SK-N-SH treated with all-trans-retinoic acid at 6 μM for 48 hours (cell line): ENCODE data around the gene MYLK.

Source experiments
- ATAC-seq: fragments of 200-7000 bp; cut with Tn5 transposase; 3 replicates; pipeline ENCODE4 v1.9.1; 2020; ENCODE audit warnings: mild to moderate bottlenecking, moderate library complexity
- ARNTL ChIP-seq: fragments of 450-650 bp; formaldehyde crosslinking; IDR thresholded peaks from 2 replicates; pipeline ENCODE4 v1.5.0; 2020; ENCODE audit warnings: low read depth, mild to moderate bottlenecking, moderate library complexity, borderline replicate concordance
- BACH2 ChIP-seq: fragments of 250-450 bp; sonication (Bioruptor Pico); IDR thresholded peaks from 2 replicates; pipeline ENCODE4 v1.9.0; 2021; ENCODE audit warnings: mild to moderate bottlenecking, borderline replicate concordance
- CREB5 ChIP-seq: fragments of 250-450 bp; sonication (Bioruptor Pico); IDR thresholded peaks from 2 replicates; pipeline ENCODE4 v1.5.1; 2020; ENCODE audit warnings: low read depth, mild to moderate bottlenecking, moderate library complexity
- CSRNP3 ChIP-seq: fragments of 250-450 bp; sonication (Bioruptor Pico); IDR thresholded peaks from 2 replicates; pipeline ENCODE4 v1.5.1; 2021; ENCODE audit warnings: mild to moderate bottlenecking, moderate library complexity
- ESRRG ChIP-seq: fragments of 250-450 bp; sonication (Bioruptor Pico); IDR thresholded peaks from 2 replicates; pipeline ENCODE4 v1.6.1; 2021; ENCODE audit warnings: mild to moderate bottlenecking
- ISL1 ChIP-seq: fragments of 250-450 bp; sonication (Bioruptor Pico); IDR thresholded peaks from 2 replicates; pipeline ENCODE4 v2.1.2; 2022; ENCODE audit warnings: mild to moderate bottlenecking, moderate library complexity
- OSR1 ChIP-seq: fragments of 250-450 bp; sonication (Bioruptor Pico); IDR thresholded peaks from 2 replicates; pipeline ENCODE4 v1.8.0; 2022; ENCODE audit warnings: moderate library complexity, mild to moderate bottlenecking, inconsistent platforms
- PPARA ChIP-seq: fragments of 250-450 bp; sonication (Bioruptor Pico); IDR thresholded peaks from 2 replicates; pipeline ENCODE4 v1.5.0; 2020; ENCODE audit warnings: mild to moderate bottlenecking, borderline replicate concordance
- SNAI2 ChIP-seq: fragments of 250-450 bp; sonication (Bioruptor Pico); IDR thresholded peaks from 2 replicates; pipeline ENCODE4 v1.5.0; 2020; ENCODE audit warnings: mild to moderate bottlenecking, moderate library complexity
- TCF4 ChIP-seq: fragments of 250-450 bp; sonication (Bioruptor Pico); IDR thresholded peaks from 2 replicates; pipeline ENCODE4 v1.8.0; 2021; ENCODE audit warnings: mild to moderate bottlenecking, moderate library complexity, borderline replicate concordance
- TOX ChIP-seq: fragments of 250-450 bp; sonication (Bioruptor Pico); IDR thresholded peaks from 2 replicates; pipeline ENCODE4 v1.8.0; 2021; ENCODE audit warnings: mild to moderate bottlenecking, moderate library complexity, borderline replicate concordance
- ZC3H10 ChIP-seq: fragments of 250-450 bp; sonication (Bioruptor Pico); IDR thresholded peaks from 2 replicates; pipeline ENCODE4 v1.5.1; 2021; ENCODE audit warnings: mild to moderate bottlenecking, moderate library complexity
- ZFP3 ChIP-seq: fragments of 250-450 bp; sonication (Bioruptor Pico); IDR thresholded peaks from 2 replicates; pipeline ENCODE4 v1.5.0; 2020; ENCODE audit warnings: mild to moderate bottlenecking, moderate library complexity
- ZFP30 ChIP-seq: fragments of 450-650 bp; formaldehyde crosslinking; IDR thresholded peaks from 2 replicates; pipeline ENCODE4 v1.5.0; 2022; ENCODE audit warnings: mild to moderate bottlenecking, moderate library complexity
- ZNF565 ChIP-seq: fragments of 450-650 bp; formaldehyde crosslinking; conservative IDR thresholded peaks from 2 replicates; pipeline ENCODE4 v1.5.0; 2020; ENCODE audit warnings: low read depth, mild to moderate bottlenecking, moderate library complexity
- ZNF70 ChIP-seq: fragments of 450-650 bp; formaldehyde crosslinking; IDR thresholded peaks from 2 replicates; pipeline ENCODE4 v1.5.0; 2020; ENCODE audit warnings: mild to moderate bottlenecking, moderate library complexity
- ZNF8 ChIP-seq: fragments of 450-650 bp; formaldehyde crosslinking; IDR thresholded peaks from 2 replicates; pipeline ENCODE4 v1.5.0; 2020; ENCODE audit warnings: mild to moderate bottlenecking, moderate library complexity
- TF ChIP-seq, protein P1 (sequence below): fragments of 250-450 bp; sonication (Bioruptor Pico); IDR thresholded peaks from 2 replicates; pipeline ENCODE4 v1.8.0; 2020; ENCODE audit warnings: mild to moderate bottlenecking, moderate library complexity, borderline replicate concordance
- TF ChIP-seq, protein P2 (sequence below): fragments of 250-450 bp; sonication (Bioruptor Pico); IDR thresholded peaks from 2 replicates; pipeline ENCODE4 v1.8.0; 2021; ENCODE audit warnings: low read depth, mild to moderate bottlenecking, moderate library complexity, borderline replicate concordance

MYLK gene

GRCh38 chr3:123672429-123673146, 211.5 kb downstream of the MYLK start:
- no peak for ATAC-seq
- TF ChIP-seq BACH2 (CRISPR knock-in tag) (no peak), TCF4 (no peak), ZNF8 (CRISPR knock-in tag) (no peak), ZC3H10 (no peak), ARNTL (CRISPR knock-in tag) (no peak)
- TF ChIP-seq, all 23 proteins: peak for 0

DNA sequence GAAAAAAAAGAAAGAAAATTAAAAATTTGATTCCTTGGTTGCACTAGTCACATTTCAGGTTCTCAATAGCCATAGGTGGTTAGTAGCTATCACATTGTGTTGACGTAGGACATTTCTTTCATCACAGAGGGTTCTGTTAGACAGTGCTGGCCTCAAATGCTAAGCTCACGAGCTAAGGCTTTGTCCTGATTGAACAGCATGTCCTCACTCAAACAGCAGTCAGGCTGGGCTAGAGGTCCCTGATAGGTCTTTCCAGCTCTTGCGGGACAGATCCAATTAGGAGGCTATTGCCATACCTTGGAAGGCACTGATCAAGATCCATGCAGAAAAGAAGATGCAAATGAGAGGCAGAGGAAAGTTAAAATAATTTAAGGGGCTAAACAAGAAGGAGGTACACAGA, 213.4 kb downstream of the MYLK start:
- no peak for ATAC-seq
- TF ChIP-seq TOX (CRISPR knock-in tag): no peak
- TF ChIP-seq CREB5 (CRISPR knock-in tag): no peak
- no peak for TF ChIP-seq ESRRG (CRISPR knock-in tag)
- TF ChIP-seq CSRNP3 (CRISPR knock-in tag): no peak
- no peak for TF ChIP-seq ZFP30 (CRISPR knock-in tag)
- no peak for TF ChIP-seq ZNF565 (CRISPR knock-in tag)
- TF ChIP-seq BACH2 (CRISPR knock-in tag): no peak
- no peak for TF ChIP-seq ARNTL (CRISPR knock-in tag)
- TF ChIP-seq ZC3H10: no peak
- TF ChIP-seq ZNF8 (CRISPR knock-in tag): no peak
- no peak for TF ChIP-seq ZNF70 (CRISPR knock-in tag)
- TF ChIP-seq ZFP3: no peak
- TF ChIP-seq, protein P1, sequence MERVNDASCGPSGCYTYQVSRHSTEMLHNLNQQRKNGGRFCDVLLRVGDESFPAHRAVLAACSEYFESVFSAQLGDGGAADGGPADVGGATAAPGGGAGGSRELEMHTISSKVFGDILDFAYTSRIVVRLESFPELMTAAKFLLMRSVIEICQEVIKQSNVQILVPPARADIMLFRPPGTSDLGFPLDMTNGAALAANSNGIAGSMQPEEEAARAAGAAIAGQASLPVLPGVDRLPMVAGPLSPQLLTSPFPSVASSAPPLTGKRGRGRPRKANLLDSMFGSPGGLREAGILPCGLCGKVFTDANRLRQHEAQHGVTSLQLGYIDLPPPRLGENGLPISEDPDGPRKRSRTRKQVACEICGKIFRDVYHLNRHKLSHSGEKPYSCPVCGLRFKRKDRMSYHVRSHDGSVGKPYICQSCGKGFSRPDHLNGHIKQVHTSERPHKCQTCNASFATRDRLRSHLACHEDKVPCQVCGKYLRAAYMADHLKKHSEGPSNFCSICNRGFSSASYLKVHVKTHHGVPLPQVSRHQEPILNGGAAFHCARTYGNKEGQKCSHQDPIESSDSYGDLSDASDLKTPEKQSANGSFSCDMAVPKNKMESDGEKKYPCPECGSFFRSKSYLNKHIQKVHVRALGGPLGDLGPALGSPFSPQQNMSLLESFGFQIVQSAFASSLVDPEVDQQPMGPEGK (CRISPR knock-in tag): no peak
- no peak for TF ChIP-seq SNAI2 (CRISPR knock-in tag)

DNA sequence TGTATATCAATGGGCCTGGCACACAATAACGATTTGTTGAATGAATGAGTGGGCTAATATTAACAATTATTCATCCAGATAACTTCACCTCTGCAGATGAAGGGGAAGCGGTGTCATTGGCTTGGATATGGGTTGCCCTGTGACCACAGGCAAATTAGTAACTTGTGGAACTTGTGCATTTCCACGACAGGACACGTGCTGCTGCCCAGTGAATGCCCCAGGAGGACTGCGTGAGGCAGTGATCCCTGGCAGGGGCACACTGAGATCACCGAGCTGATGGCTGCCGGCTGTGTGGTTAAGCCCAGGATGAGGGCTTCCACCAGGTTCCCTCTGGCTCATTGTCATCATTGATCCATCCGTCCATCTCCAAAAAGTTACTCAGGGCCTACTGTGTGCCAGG, 215.2 kb downstream of the MYLK start:
- no peak for ATAC-seq
- TF ChIP-seq ISL1 (CRISPR knock-in tag): no peak
- TF ChIP-seq BACH2 (CRISPR knock-in tag): no peak
- TF ChIP-seq PPARA: no peak
- no peak for TF ChIP-seq CREB5 (CRISPR knock-in tag)
- TF ChIP-seq SNAI2 (CRISPR knock-in tag): no peak

- no peak for ATAC-seq
- TF ChIP-seq PPARA: no peak
- no peak for TF ChIP-seq CSRNP3 (CRISPR knock-in tag)
- no peak for TF ChIP-seq CREB5 (CRISPR knock-in tag)
- TF ChIP-seq OSR1: no peak
- TF ChIP-seq TOX (CRISPR knock-in tag): no peak
- no peak for TF ChIP-seq ZNF565 (CRISPR knock-in tag)
- TF ChIP-seq ZNF8 (CRISPR knock-in tag): no peak
- TF ChIP-seq ZFP3: no peak
- no peak for TF ChIP-seq ISL1 (CRISPR knock-in tag)
- no peak for TF ChIP-seq SNAI2 (CRISPR knock-in tag)
- no peak for TF ChIP-seq ESRRG (CRISPR knock-in tag)
- TF ChIP-seq, protein P2, sequence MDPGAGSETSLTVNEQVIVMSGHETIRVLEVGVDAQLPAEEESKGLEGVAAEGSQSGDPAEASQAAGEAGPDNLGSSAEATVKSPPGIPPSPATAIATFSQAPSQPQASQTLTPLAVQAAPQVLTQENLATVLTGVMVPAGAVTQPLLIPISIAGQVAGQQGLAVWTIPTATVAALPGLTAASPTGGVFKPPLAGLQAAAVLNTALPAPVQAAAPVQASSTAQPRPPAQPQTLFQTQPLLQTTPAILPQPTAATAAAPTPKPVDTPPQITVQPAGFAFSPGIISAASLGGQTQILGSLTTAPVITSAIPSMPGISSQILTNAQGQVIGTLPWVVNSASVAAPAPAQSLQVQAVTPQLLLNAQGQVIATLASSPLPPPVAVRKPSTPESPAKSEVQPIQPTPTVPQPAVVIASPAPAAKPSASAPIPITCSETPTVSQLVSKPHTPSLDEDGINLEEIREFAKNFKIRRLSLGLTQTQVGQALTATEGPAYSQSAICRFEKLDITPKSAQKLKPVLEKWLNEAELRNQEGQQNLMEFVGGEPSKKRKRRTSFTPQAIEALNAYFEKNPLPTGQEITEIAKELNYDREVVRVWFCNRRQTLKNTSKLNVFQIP (CRISPR knock-in tag): no peak
- TF ChIP-seq, protein P1 (CRISPR knock-in tag): no peak
Observed at GRCh38 chr3:123667784-123668183, 216.3 kb downstream of the MYLK start.
